ENCODE data around the gene CPSF3.

The CPSF3 gene

GRCh38 chr2:9388950-9389911, 34.2 kb upstream of the CPSF3 start:
- CTCF ChIA-PET = no interaction called here
- no peak for DNase-seq (ENCODE audit: extremely low spot score)
- POLR2A ChIA-PET = no interaction called here
- TF ChIP-seq CTCF (IDR thresholded peaks at IDR 0.05; ENCODE audit: control extremely low read depth, extremely low read depth, low read depth, missing control alignments) = no peak

- no peak for DNase-seq (ENCODE audit: extremely low spot score)
- TF ChIP-seq CTCF (IDR thresholded peaks at IDR 0.05; ENCODE audit: control extremely low read depth, extremely low read depth, low read depth, missing control alignments) = no peak
- CTCF ChIA-PET = no interaction called here
- POLR2A ChIA-PET = no interaction called here
Observed at GRCh38 chr2:9390151-9390850, 33.2 kb upstream of the CPSF3 start.

- TF ChIP-seq CTCF (IDR thresholded peaks at IDR 0.05; ENCODE audit: control extremely low read depth, extremely low read depth, low read depth, missing control alignments) = no peak
- ChIA-PET POLR2A (no interaction called here), CTCF (interaction anchor here (1.0 kb wide), 1 partner anchor 9 kb away, joined by 3 read pairs; no protein-coding TSS in a partner anchor)
- no peak for DNase-seq (ENCODE audit: extremely low spot score)
Observed at GRCh38 chr2:9390991-9391390, 32.5 kb upstream of the CPSF3 start.

- ChIA-PET CTCF (interaction anchor here (1.3 kb wide), 1 partner anchor 11 kb away, joined by 3 read pairs; no protein-coding TSS in a partner anchor), POLR2A (no interaction called here)
- TF ChIP-seq CTCF (IDR thresholded peaks at IDR 0.05; ENCODE audit: control extremely low read depth, extremely low read depth, low read depth, missing control alignments) = no peak
- DNase-seq (ENCODE audit: extremely low spot score) = no peak
Observed at GRCh38 chr2:9391961-9392720, 31.3 kb upstream of the CPSF3 start.

GRCh38 chr2:9392898-9393765, 30.3 kb upstream of the CPSF3 start:
- ChIA-PET POLR2A (no interaction called here), CTCF (interaction anchor here (1.3 kb wide), 1 partner anchor 12 kb away, joined by 3 read pairs; no protein-coding TSS in a partner anchor)
- no peak for TF ChIP-seq CTCF (IDR thresholded peaks at IDR 0.05; ENCODE audit: control extremely low read depth, extremely low read depth, low read depth, missing control alignments)
- no peak for DNase-seq (ENCODE audit: extremely low spot score)
